CD14-positive monocyte (primary cell): ENCODE results near the gene MYO5C. TPM values are rescaled to one million over a fixed set of nuclear protein-coding genes. Genes with fewer than 3 reads are reported as not detected.

Experiments
- DNase-seq, 3 donors: peaks; one replicate each; pipeline ENCODE4 v3.0.0-alpha.2; 2011 to 2022
- H2AFZ ChIP-seq: 2 replicates; pipeline ENCODE4 v1.6.0; 2012; ENCODE audit warnings: mild to moderate bottlenecking, low read depth, low read length, inconsistent platforms; ENCODE audit not compliant: insufficient read depth, poor library complexity, severe bottlenecking
- H3K27ac ChIP-seq, 2 donors: 1 replicate in 1 of 2; 2 replicates in 1 of 2; pipeline ENCODE4 v1.5.1; 2012 to 2013; ENCODE audit warnings: low read length in 2 of 2, control low read depth in 1 of 2, inconsistent platforms in 1 of 2, low read depth in 1 of 2, mild to moderate bottlenecking in 1 of 2
- H3K27me3 ChIP-seq, 2 donors: one replicate each; pipeline versions ENCODE4 v1.6.0 to v1.6.1; 2011 to 2013; ENCODE audit warnings: low read length in 2 of 2; ENCODE audit not compliant: control insufficient read depth in 2 of 2, insufficient read depth in 2 of 2
- H3K36me3 ChIP-seq, 2 donors: replicated peaks in 1 of 2; 1 replicate in 1 of 2; 2 replicates in 1 of 2; pipeline versions ENCODE4 v1.5.1 to v1.6.1; 2012 to 2013; ENCODE audit warnings: low read length in 2 of 2, control low read depth in 1 of 2, inconsistent platforms in 1 of 2, mild to moderate bottlenecking in 1 of 2; ENCODE audit not compliant: insufficient read depth in 2 of 2, control insufficient read depth in 1 of 2
- H3K4me1 ChIP-seq, 2 donors: 1 replicate in 1 of 2; 2 replicates in 1 of 2; pipeline versions ENCODE4 v1.5.1 to v1.6.1; 2012 to 2013; ENCODE audit warnings: low read length in 2 of 2, control low read depth in 1 of 2, inconsistent platforms in 1 of 2, mild to moderate bottlenecking in 1 of 2, moderate library complexity in 1 of 2; ENCODE audit not compliant: insufficient read depth in 2 of 2, control insufficient read depth in 1 of 2
- H3K4me2 ChIP-seq: replicated peaks from 2 replicates; pipeline ENCODE3; 2012; ENCODE audit warnings: low read length, moderate library complexity, mild to moderate bottlenecking; ENCODE audit not compliant: poor library complexity, severe bottlenecking; ENCODE audit errors: extremely low read depth
- H3K4me3 ChIP-seq, 3 experiments: fragments of 200-600 bp in 1 of 3; sonication (generic) in 1 of 3; replicated peaks in 1 of 3; 1 replicate in 2 of 3; 2 replicates in 1 of 3; pipeline ENCODE4 v1.5.1; 2011 to 2013; ENCODE audit warnings: low read length in 3 of 3, mild to moderate bottlenecking in 3 of 3, control low read depth in 2 of 3, low read depth in 2 of 3, inconsistent platforms in 1 of 3, moderate library complexity in 1 of 3
- H3K79me2 ChIP-seq: 2 replicates; pipeline ENCODE4 v1.6.0; 2012; ENCODE audit warnings: mild to moderate bottlenecking, control low read depth, inconsistent platforms, low read length, moderate library complexity; ENCODE audit not compliant: insufficient read depth
- H3K9ac ChIP-seq: 2 replicates; pipeline ENCODE4 v1.6.0; 2017; ENCODE audit warnings: low read length, mild to moderate bottlenecking; ENCODE audit not compliant: insufficient read depth, poor library complexity, severe bottlenecking
- H3K9me3 ChIP-seq, 2 donors: replicated peaks in 1 of 2; 1 replicate in 1 of 2; 2 replicates in 1 of 2; pipeline versions ENCODE4 v1.5.1 to v1.6.1; 2012 to 2013; ENCODE audit warnings: low read length in 2 of 2, control low read depth in 1 of 2; ENCODE audit not compliant: control insufficient read depth in 1 of 2, insufficient read depth in 1 of 2
- H4K20me1 ChIP-seq: 2 replicates; pipeline ENCODE4 v1.6.0; 2012; ENCODE audit warnings: mild to moderate bottlenecking, low read length, control low read depth, moderate library complexity; ENCODE audit not compliant: insufficient read depth
- H3K27ac Mint-ChIP-seq, 7 donors: one replicate each; pipeline ENCODE4 v1.8.0; 2020; ENCODE audit warnings: mild to moderate bottlenecking in 7 of 7, mixed read lengths in 7 of 7, moderate library complexity in 6 of 7, inconsistent platforms in 2 of 7
- H3K27me3 Mint-ChIP-seq, 3 donors: one replicate each; pipeline ENCODE4 v1.8.0; 2021 to 2022; ENCODE audit warnings: low read depth in 3 of 3, mild to moderate bottlenecking in 3 of 3, mixed read lengths in 3 of 3, moderate library complexity in 3 of 3, inconsistent platforms in 1 of 3
- H3K36me3 Mint-ChIP-seq, 2 donors: one replicate each; pipeline ENCODE4 v1.8.0; 2020; ENCODE audit warnings: mixed read lengths in 2 of 2, inconsistent platforms in 1 of 2, mild to moderate bottlenecking in 1 of 2
- H3K4me1 Mint-ChIP-seq: one replicate; pipeline ENCODE4 v1.8.0; 2020; ENCODE audit warnings: mild to moderate bottlenecking, mixed read lengths
- H3K4me3 Mint-ChIP-seq, 2 donors: one replicate each; pipeline ENCODE4 v1.8.0; 2020; ENCODE audit warnings: mild to moderate bottlenecking in 2 of 2, mixed read lengths in 2 of 2, moderate library complexity in 1 of 2
- H3K9me3 Mint-ChIP-seq, 7 donors: one replicate each; pipeline ENCODE4 v1.8.0; 2020 to 2022; ENCODE audit warnings: mixed read lengths in 7 of 7, mild to moderate bottlenecking in 6 of 7, moderate library complexity in 6 of 7, inconsistent platforms in 2 of 7
- CTCF ChIP-seq: fragments of 200-600 bp; IDR thresholded peaks from one replicate; pipeline ENCODE4 v1.8.0; 2022; ENCODE audit warnings: antibody characterized with exemption, mild to moderate bottlenecking
- WGBS: methylation state at CpG from one replicate; pipeline ENCODE4 v1.1.5; 2013; ENCODE audit warnings: missing lambda C conversion rate; ENCODE audit not compliant: insufficient coverage; 5-methylcytosine and 5-hydroxymethylcytosine counted together
- intact Hi-C, 2 donors: fragments of 100-400 bp; cut with micrococcal nuclease; formaldehyde crosslinking; loops; one replicate each; pipeline versions ENCODE4 v1.15.0 to v1.15.1; 2023
- polyA plus RNA-seq, 3 donors: library from polyadenylated mRNA; depleted of rRNA in 1 of 3; unstranded in 2 of 3; stranded (reverse) in 1 of 3; fragments of 300-500 nt in 2 of 3; fragments of >200 nt in 1 of 3; fragmentation: Illumina TruSeq in 2 of 3; gene quantifications; 1 replicate in 2 of 3; 2 replicates in 1 of 3; pipeline ENCODE4 v1.2.3, GENCODE V29; 2012 to 2021

MYO5C gene
- polyA plus RNA-seq, 3 donors = 0.20 TPM; not detected in 2

GRCh38 chr15:52280326-52281084, 15.1 kb downstream of the MYO5C start:
- Histone ChIP-seq H4K20me1 (no peaks in the 10 kb centered on the region), H3K4me2 (no peak overlapping the region), H2AFZ (no peak overlapping the region), H3K27me3 (no peaks in the 10 kb centered on the region), H3K36me3 (no peaks in the 10 kb centered on the region), H3K4me3 (no peak overlapping the region), H3K4me1 (no peaks in the 10 kb centered on the region), H3K9me3 (no peaks in the 10 kb centered on the region), H3K79me2 (no peaks in the 10 kb centered on the region), H3K27ac (no peak overlapping the region), H3K9ac (no peak overlapping the region)
- H3K4me1 Mint-ChIP-seq = no peaks in the 10 kb centered on the region
- no peak for TF ChIP-seq CTCF
- peaks cover 0 to 3% (median 0%) of the 10 kb centered on the region in 7 donors for H3K9me3 Mint-ChIP-seq
- DNase-seq = no peak
- H3K27me3 Mint-ChIP-seq = no peaks in the 10 kb centered on the region
- H3K4me3 Mint-ChIP-seq = no peak overlapping the region
- 97% methylated on average over 11 of the region's 11 CpGs for WGBS
- H3K36me3 Mint-ChIP-seq = no peaks in the 10 kb centered on the region
- intact Hi-C loops = no loop called here
- no peak overlapping the region for H3K27ac Mint-ChIP-seq

- Mint-ChIP-seq H3K27me3 (peaks cover 0 to 2% (median 0%) of the 10 kb centered on the region in 3 donors), H3K27ac (no peak overlapping the region), H3K9me3 (no peaks in the 10 kb centered on the region), H3K4me3 (no peak overlapping the region), H3K4me1 (no peaks in the 10 kb centered on the region), H3K36me3 (no peaks in the 10 kb centered on the region)
- Histone ChIP-seq H3K79me2 (no peaks in the 10 kb centered on the region), H4K20me1 (no peaks in the 10 kb centered on the region), H3K9ac (no peak overlapping the region), H3K36me3 (no peaks in the 10 kb centered on the region), H3K4me3 (no peak overlapping the region), H3K27ac (no peak overlapping the region), H3K27me3 (no peaks in the 10 kb centered on the region), H3K4me2 (no peak overlapping the region), H2AFZ (no peak overlapping the region), H3K4me1 (no peaks in the 10 kb centered on the region), H3K9me3 (no peaks in the 10 kb centered on the region)
- no peak for TF ChIP-seq CTCF
- intact Hi-C loops = no loop called here
- WGBS = 85% methylated on average over 4 of the region's 13 CpGs
- DNase-seq = no peak
Measured at GRCh38 chr15:52278636-52279367, 16.8 kb downstream of the MYO5C start.
